H9 (cell line): ENCODE data around the gene TSPAN9. TPM values are rescaled to one million over a fixed set of nuclear protein-coding genes. Genes with fewer than 3 reads are reported as not detected.

ENCODE experiments used
- DNase-seq: peaks from one replicate; pipeline ENCODE4 v3.0.0-alpha.2; 2017
- H2AFZ ChIP-seq: one replicate; pipeline ENCODE4 v1.6.1; 2013; ENCODE audit warnings: mild to moderate bottlenecking, low read length, control low read depth, moderate library complexity
- H2AK5ac ChIP-seq: 2 replicates; pipeline ENCODE4 v1.6.1; 2013; ENCODE audit warnings: low read length, control low read depth, mixed read lengths; ENCODE audit not compliant: insufficient read length
- H2BK120ac ChIP-seq: one replicate; pipeline ENCODE4 v1.6.1; 2013; ENCODE audit warnings: low read depth, mild to moderate bottlenecking, low read length, control low read depth, inconsistent platforms; ENCODE audit not compliant: poor library complexity, severe bottlenecking
- H2BK12ac ChIP-seq: 2 replicates; pipeline ENCODE4 v1.6.1; 2013; ENCODE audit warnings: low read length, control low read depth, mixed read lengths, low read depth; ENCODE audit not compliant: insufficient read length
- H2BK15ac ChIP-seq: 2 replicates; pipeline ENCODE4 v1.6.1; 2013; ENCODE audit warnings: low read depth, low read length, control low read depth
- H2BK20ac ChIP-seq: one replicate; pipeline ENCODE4 v1.6.1; 2013; ENCODE audit warnings: low read depth, mild to moderate bottlenecking, low read length, control low read depth, inconsistent platforms; ENCODE audit not compliant: poor library complexity, severe bottlenecking
- H2BK5ac ChIP-seq: 2 replicates; pipeline ENCODE4 v1.6.1; 2013; ENCODE audit warnings: low read length, control low read depth, mixed read lengths; ENCODE audit not compliant: insufficient read length
- H3K14ac ChIP-seq: 2 replicates; pipeline ENCODE4 v1.6.1; 2013; ENCODE audit warnings: low read length, control low read depth; ENCODE audit not compliant: insufficient read depth
- H3K18ac ChIP-seq: 2 replicates; pipeline ENCODE4 v1.6.1; 2013; ENCODE audit warnings: low read depth, mild to moderate bottlenecking, mixed read lengths, low read length, control low read depth; ENCODE audit not compliant: insufficient read length
- H3K23ac ChIP-seq: 2 replicates; pipeline ENCODE4 v1.6.1; 2013; ENCODE audit warnings: low read length, control low read depth, mixed read lengths, low read depth; ENCODE audit not compliant: insufficient read length
- H3K23me2 ChIP-seq: 2 replicates; pipeline ENCODE4 v1.6.1; 2013; ENCODE audit warnings: low read depth, mild to moderate bottlenecking, mixed read lengths, low read length, control low read depth; ENCODE audit not compliant: insufficient read length, poor library complexity, severe bottlenecking
- H3K27ac ChIP-seq: 2 replicates; pipeline ENCODE4 v1.5.1; 2013; ENCODE audit warnings: low read length, control low read depth, mixed read lengths, low read depth; ENCODE audit not compliant: insufficient read length
- H3K27me3 ChIP-seq: 2 replicates; pipeline ENCODE4 v1.6.1; 2013; ENCODE audit warnings: low read length, control low read depth, inconsistent platforms; ENCODE audit not compliant: insufficient read depth
- H3K4ac ChIP-seq: 2 replicates; pipeline ENCODE4 v1.6.1; 2013; ENCODE audit warnings: low read depth, mild to moderate bottlenecking, control low read depth, inconsistent platforms, low read length, moderate library complexity
- H3K4me1 ChIP-seq: 2 replicates; pipeline ENCODE4 v1.6.1; 2013; ENCODE audit warnings: low read length, control low read depth, inconsistent platforms; ENCODE audit not compliant: insufficient read depth
- H3K4me2 ChIP-seq: 2 replicates; pipeline ENCODE4 v1.6.1; 2013; ENCODE audit warnings: low read length, control low read depth, mixed read lengths; ENCODE audit not compliant: insufficient read length, insufficient read depth
- H3K56ac ChIP-seq: 2 replicates; pipeline ENCODE4 v1.6.1; 2013; ENCODE audit warnings: low read depth, mild to moderate bottlenecking, mixed read lengths, low read length, control low read depth; ENCODE audit not compliant: insufficient read length
- H3K79me1 ChIP-seq: 2 replicates; pipeline ENCODE4 v1.6.1; 2013; ENCODE audit warnings: low read depth, mild to moderate bottlenecking, moderate library complexity, low read length, control low read depth, inconsistent platforms; ENCODE audit not compliant: insufficient read depth, poor library complexity, severe bottlenecking
- H3K79me2 ChIP-seq: 2 replicates; pipeline ENCODE4 v1.6.1; 2013; ENCODE audit warnings: low read length, control low read depth, inconsistent platforms; ENCODE audit not compliant: insufficient read depth
- H3K9ac ChIP-seq: 2 replicates; pipeline ENCODE4 v1.6.1; 2013; ENCODE audit warnings: low read length, control low read depth, mixed read lengths; ENCODE audit not compliant: insufficient read length; ENCODE audit errors: extremely low read depth
- H3K9me3 ChIP-seq: one replicate; pipeline ENCODE4 v1.6.1; 2013; ENCODE audit warnings: low read depth, low read length, inconsistent platforms; ENCODE audit not compliant: control insufficient read depth
- H3T11ph ChIP-seq: one replicate; pipeline ENCODE4 v1.6.1; 2013; ENCODE audit warnings: mild to moderate bottlenecking, low read length, control low read depth, inconsistent platforms
- H4K20me1 ChIP-seq: one replicate; pipeline ENCODE4 v1.6.1; 2013; ENCODE audit not compliant: control insufficient read depth, insufficient read length, insufficient read depth
- H4K5ac ChIP-seq: 2 replicates; pipeline ENCODE4 v1.6.1; 2013; ENCODE audit warnings: low read depth, mild to moderate bottlenecking, mixed read lengths, low read length, control low read depth; ENCODE audit not compliant: insufficient read length
- H4K8ac ChIP-seq: replicated peaks from 2 replicates; pipeline ENCODE4 v1.6.1; 2013; ENCODE audit warnings: low read length, control low read depth, mixed read lengths, low read depth; ENCODE audit not compliant: insufficient read length
- H4K91ac ChIP-seq: 2 replicates; pipeline ENCODE4 v1.6.1; 2013; ENCODE audit warnings: low read depth, mild to moderate bottlenecking, moderate library complexity, mixed read lengths, low read length, control low read depth; ENCODE audit not compliant: insufficient read length
- H3K27ac Mint-ChIP-seq, 3 experiments: 2 replicates in 2 of 3; 3 replicates in 1 of 3; pipeline ENCODE4 v1.8.0; 2020 to 2021; ENCODE audit warnings: mixed read lengths in 3 of 3, mild to moderate bottlenecking in 1 of 3, moderate library complexity in 1 of 3
- H3K27me3 Mint-ChIP-seq: 2 replicates; pipeline ENCODE4 v1.8.0; 2021; ENCODE audit warnings: low read depth, mild to moderate bottlenecking, moderate library complexity, mixed read lengths
- H3K36me3 Mint-ChIP-seq, 3 experiments: 2 replicates in 2 of 3; 3 replicates in 1 of 3; pipeline ENCODE4 v1.8.0; 2020 to 2021; ENCODE audit warnings: low read depth in 3 of 3, mixed read lengths in 3 of 3; ENCODE audit not compliant: insufficient read depth in 1 of 3
- H3K4me1 Mint-ChIP-seq, 2 experiments: 2 replicates each; pipeline ENCODE4 v1.8.0; 2020; ENCODE audit warnings: mixed read lengths in 2 of 2
- H3K4me3 Mint-ChIP-seq, 2 experiments: 2 replicates in 1 of 2; 3 replicates in 1 of 2; pipeline ENCODE4 v1.8.0; 2020 to 2021; ENCODE audit warnings: mild to moderate bottlenecking in 2 of 2, mixed read lengths in 2 of 2, moderate library complexity in 1 of 2
- H3K9me3 Mint-ChIP-seq, 2 experiments: 2 replicates in 1 of 2; 3 replicates in 1 of 2; pipeline ENCODE4 v1.8.0; 2020; ENCODE audit warnings: mild to moderate bottlenecking in 2 of 2, mixed read lengths in 2 of 2, moderate library complexity in 1 of 2
- CTCF ChIP-seq: fragments of 200-600 bp; sonication (generic); conservative IDR thresholded peaks from 3 replicates; pipeline ENCODE4 v1.8.0; 2021; ENCODE audit warnings: antibody characterized with exemption, mild to moderate bottlenecking
- WGBS: extraction: QIAGEN DNeasy Blood & Tissue Kit; methylation state at CpG from one replicate; pipeline ENCODE4 v1.1.7; 2013; ENCODE audit warnings: missing lambda C conversion rate, low lambda C conversion rate, mixed read lengths; ENCODE audit not compliant: insufficient read length; ENCODE audit errors: extremely low coverage; 5-methylcytosine and 5-hydroxymethylcytosine counted together
- total RNA-seq: library from RNA; stranded (reverse); gene quantifications from 2 replicates; pipeline ENCODE4 v1.2.1, GENCODE V29; 2021

Gene TSPAN9
- total RNA-seq, 1 experiment from 2014 or later: 19.0 TPM

DNA sequence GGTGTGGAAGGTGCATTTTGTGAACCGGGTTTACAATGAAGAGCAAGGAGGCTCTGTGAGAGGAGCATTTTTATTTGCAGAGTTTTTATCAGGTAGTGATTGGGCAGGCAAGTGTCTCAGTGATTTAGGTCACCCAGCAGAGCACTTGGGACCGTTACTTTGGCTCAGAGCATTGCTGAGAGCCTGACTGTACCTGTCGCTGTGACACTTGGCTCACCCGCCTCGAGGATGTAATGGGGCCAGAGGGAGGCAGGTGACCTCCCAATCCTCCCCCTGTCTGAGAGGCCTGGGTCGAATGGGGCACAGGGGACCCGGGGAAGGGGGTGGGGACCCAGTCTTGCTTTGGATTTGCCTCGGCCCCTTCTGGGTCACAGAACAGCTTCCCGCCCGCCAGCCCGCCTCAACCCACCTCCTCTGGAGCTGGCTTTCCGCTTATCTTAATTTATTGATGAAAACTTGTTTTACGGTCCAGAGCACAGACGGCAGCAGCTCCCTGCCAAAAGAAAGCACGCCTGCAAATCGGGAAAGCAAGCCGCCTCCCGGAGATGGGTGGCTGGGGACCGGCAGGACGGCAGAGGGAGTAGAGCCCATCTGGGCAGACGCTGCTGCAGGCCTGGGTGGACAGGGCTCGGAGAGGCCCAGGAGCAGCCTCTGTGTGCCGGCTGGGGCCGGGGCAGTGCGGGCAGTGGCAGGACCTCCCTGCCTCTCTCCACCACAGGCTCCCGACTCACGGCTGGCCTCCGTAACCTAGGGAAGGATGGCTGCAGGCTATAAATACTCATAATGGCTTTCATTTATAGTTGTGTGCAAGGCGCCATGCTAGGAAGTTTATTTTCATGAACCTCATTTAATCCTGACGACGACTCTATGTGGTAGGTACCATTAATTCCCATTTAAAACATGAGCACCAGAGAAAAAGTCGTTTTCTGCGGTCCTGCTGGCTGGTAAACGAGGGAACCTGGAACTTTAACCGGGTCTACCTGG is 187.1 kb downstream of the TSPAN9 start:
- Histone ChIP-seq H3K23me2 (no peaks in the 10 kb centered on the region), H2BK15ac (no peak overlapping the region), H3K27ac (no peak overlapping the region), H3K18ac (no peak overlapping the region), H4K8ac (no peak overlapping the region), H4K20me1 (no peaks in the 10 kb centered on the region), H3K14ac (no peak overlapping the region), H3K23ac (no peak overlapping the region), H3K9me3 (no peaks in the 10 kb centered on the region), H2BK5ac (no peak overlapping the region), H4K91ac (no peak overlapping the region), H3K9ac (no peak overlapping the region), H3K56ac (no peak overlapping the region), H3T11ph (no peak overlapping the region), H3K79me1 (no peaks in the 10 kb centered on the region), H3K79me2 (no peaks in the 10 kb centered on the region), H2BK120ac (no peak overlapping the region), H3K4ac (no peak overlapping the region), H2BK12ac (no peak overlapping the region), H3K27me3 (no peaks in the 10 kb centered on the region), H3K4me1 (no peaks in the 10 kb centered on the region), H4K5ac (no peak overlapping the region), H2AK5ac (no peak overlapping the region), H2AFZ (no peak overlapping the region), H2BK20ac (no peak overlapping the region), H3K4me2 (no peak overlapping the region)
- peaks cover 0 to 13% of the 10 kb centered on the region in 2 experiments; a peak in 2 of 4 replicates for H3K4me1 Mint-ChIP-seq
- WGBS: no CpG with 5 or more reads among the region's 35 CpGs
- no peaks in the 10 kb centered on the region for H3K36me3 Mint-ChIP-seq
- H3K9me3 Mint-ChIP-seq: no peaks in the 10 kb centered on the region
- H3K4me3 Mint-ChIP-seq: no peak overlapping the region
- no peak for DNase-seq
- H3K27ac Mint-ChIP-seq: peak overlapping the region in 2 of 3 experiments; percentile 49 to 53; a peak in 3 of 7 replicates
- H3K27me3 Mint-ChIP-seq: no peaks in the 10 kb centered on the region
- no peak for TF ChIP-seq CTCF
